GM18867 (cell line): Measurements from ENCODE around the gene OR12D2.
"Not testable (repeated sequence)": the region's sequence is repeated elsewhere in the genome, so short reads cannot be mapped to it uniquely, and the experiment has no call there.

Experiments used
- ATAC-seq: cut with Tn5 transposase; IDR thresholded peaks from one replicate; pipeline ENCODE4 v1.9.1; 2021; ENCODE audit warnings: mild to moderate bottlenecking, moderate library complexity; ENCODE audit not compliant: unreplicated experiment

OR12D2 gene, protein sequence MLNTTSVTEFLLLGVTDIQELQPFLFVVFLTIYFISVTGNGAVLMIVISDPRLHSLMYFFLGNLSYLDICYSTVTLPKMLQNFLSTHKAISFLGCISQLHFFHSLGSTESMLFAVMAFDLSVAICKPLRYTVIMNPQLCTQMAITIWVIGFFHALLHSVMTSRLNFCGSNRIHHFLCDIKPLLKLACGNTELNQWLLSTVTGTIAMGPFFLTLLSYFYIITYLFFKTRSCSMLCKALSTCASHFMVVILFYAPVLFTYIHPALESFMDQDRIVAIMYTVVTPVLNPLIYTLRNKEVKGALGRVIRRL

DNA sequence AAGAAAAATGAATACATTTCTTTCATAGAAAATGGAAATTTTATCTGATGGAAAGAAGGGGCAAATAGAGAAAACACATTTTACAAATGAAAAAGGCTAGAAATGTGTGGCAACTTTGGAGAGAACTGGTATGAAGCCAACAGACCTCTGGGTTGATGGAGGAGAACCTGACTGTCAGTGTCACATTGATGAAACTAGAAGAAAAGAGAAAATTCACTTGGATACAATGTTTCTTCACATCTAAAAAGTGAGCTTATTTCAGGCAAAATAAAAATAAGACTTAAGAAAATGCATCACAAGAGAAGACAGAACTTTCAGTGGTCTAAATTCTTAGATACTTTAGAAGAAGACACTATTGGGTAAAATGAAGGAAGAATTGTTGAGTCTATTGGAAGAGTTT, at the start of gene OR12D2:
Gene OR12D2 (plus strand): TSS at position 301 of the 400 bp plus-strand sequence. CDS start 1,069 bp downstream, outside the sequence.
- no peak for ATAC-seq

DNA sequence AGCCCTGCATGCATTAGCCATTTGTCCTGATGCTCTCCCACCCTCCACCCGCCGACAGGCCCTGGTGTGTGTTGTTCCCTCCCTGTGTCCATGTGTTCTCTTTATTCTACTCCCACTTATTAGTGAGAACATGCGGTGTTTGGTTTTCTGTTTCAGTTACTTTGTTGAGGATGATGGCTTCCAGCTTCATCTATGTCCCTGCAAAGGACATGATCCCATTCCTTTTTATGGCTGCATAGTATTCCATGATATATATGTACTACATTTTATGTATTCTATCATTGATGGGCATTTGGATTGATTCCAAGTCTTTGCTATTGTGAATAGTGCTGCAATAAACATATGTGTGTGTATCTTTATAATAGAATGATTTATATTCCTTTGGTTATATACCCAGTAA, 46.1 kb upstream of the OR12D2 start:
- not testable (repeated sequence) for ATAC-seq

GRCh38 chr6:29354980-29355379, 40.5 kb upstream of the OR12D2 start:
- ATAC-seq, result no peak

DNA sequence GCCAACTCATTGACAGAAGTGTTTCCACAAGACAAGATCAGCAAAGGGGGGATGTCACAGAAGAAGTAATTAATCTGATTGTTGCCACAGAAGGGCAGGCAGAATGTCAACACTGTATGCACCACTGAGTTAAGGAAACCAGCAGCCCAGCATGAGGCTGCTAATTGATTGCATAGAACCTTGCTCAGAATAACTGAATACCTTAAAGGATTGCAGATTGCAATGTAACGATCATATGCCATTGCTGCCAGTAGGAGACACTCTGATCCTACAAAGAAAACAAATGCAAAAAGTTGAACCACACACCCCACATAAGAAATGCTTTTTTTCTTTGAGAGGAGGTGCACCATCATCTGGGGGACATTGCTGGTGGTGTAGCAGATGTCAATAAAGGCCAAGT, 39.8 kb upstream of the OR12D2 start:
- ATAC-seq, result no peak

DNA sequence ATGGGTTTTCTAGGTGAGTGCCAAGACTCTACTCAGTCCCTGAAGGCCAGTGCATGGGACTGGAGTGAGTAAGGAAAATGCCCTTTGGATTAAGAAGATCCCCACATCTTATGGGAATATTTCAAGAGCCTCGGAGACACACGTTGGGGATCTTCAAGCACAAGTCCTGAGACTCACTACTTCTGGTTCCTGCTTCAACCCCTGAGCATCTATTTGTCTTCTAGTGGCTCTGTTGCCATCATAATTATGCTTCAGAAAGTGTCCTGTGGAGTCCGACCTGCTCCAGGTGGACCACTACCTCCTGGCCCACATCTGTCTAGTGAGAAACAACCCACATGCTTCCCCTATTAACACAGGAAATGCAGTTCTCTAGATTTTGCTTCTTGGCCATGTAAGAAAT, 26.7 kb upstream of the OR12D2 start, which contains the start of gene OR5V1:
Gene OR5V1 (minus strand): TSS at position 101 of the 400 bp plus-strand sequence. CDS start 12,670 bp downstream, outside the sequence.
- no peak for ATAC-seq

GRCh38 chr6:29375191-29375590, 20.2 kb upstream of the OR12D2 start, which contains the start of gene OR12D3:
Gene OR12D3, minus strand, starts transcription at chr6:29375291. Its CDS starts 4 bp downstream, at chr6:29375287.
- ATAC-seq, result no peak

GRCh38 chr6:29376003-29376402, 19.4 kb upstream of the OR12D2 start:
- no peak for ATAC-seq

DNA sequence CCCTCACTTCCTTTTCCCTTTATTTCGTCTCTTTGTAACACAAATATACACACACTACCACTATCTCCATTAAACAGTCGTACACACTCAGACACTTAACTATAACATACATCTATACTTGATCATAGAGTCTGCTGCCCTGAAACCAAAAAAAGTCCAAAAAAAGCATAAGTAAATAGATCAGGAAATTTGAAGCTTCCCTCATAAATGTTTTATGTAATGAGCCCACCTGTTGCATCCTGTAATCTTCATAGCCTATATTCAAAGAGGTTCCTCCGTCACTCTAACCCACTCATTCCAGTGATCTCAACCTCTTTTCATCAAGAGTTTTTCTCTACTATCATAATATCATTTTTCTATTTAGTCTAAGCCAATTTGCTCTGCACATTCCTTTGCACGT, 6.9 kb upstream of the OR12D2 start:
- no peak for ATAC-seq

DNA sequence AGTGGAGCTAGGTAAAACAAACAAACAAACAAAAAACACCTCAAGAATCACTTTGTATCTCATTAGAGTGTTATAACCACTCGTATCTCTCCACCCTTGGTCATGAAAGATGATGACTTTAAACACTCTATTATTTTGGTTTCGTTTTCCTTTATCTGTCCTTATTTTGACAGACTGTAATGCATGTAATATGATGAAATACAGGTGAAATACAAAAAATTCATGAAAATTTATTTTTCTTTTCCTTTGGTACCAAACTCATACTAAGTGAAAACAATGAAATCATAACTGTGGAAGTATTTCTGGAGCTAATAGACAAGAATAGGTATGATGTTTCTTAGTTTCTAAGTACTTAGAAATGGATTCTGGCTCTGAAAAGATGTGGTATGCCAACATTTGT, 4.1 kb downstream of the OR12D2 start:
- no peak for ATAC-seq

DNA sequence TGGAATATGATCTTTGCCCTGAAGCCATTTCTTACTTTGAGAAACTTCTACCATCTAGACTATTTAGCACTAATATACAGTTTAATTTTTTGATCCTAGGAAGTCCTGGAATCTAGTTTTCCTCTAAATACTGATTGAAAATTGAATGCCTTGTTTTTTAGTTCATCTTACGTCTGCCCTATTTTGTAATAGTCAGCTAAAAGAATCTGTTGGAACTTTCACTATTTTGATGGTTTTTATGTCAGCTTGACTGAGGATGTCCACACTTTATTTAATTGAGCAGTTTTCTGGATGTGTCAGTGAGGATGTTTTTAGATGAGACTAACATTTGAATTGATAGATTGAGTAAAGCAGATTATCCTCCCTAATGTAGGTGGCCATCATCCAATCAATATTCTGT, 8.4 kb downstream of the OR12D2 start:
- ATAC-seq, result no peak

DNA sequence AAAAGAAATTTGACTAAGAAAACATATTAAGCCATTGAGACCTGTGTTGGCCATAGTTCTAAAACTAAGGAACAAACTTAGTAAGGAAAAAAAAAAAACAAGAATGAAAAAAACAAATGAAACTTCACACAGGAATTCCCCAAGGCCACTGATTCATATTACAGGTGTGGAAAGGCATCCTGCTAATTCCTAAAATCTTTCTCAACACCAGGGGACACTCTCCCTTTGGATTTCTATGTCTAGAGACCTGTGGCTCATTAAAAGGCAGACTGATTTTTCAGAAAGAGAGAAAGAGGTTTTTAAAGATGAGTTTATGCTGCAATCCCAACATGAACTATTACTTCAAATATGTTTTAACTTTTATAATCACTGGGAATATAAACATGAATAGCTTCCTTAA, 19.2 kb downstream of the OR12D2 start, which contains the start of gene OR12D1:
Gene OR12D1 (plus strand): TSS at position 341 of the 400 bp plus-strand sequence.
- no peak for ATAC-seq

- no peak for ATAC-seq
These were observed 24.1 kb downstream of the OR12D2 start for GRCh38 chr6:29419516-29419915.

GRCh38 chr6:29424168-29424567, 28.7 kb downstream of the OR12D2 start:
- no peak for ATAC-seq

- ATAC-seq, result no peak
These were observed 29.1 kb downstream of the OR12D2 start for GRCh38 chr6:29424575-29424974.

- no peak for ATAC-seq
These were observed 29.6 kb downstream of the OR12D2 start for GRCh38 chr6:29425075-29425474.

DNA sequence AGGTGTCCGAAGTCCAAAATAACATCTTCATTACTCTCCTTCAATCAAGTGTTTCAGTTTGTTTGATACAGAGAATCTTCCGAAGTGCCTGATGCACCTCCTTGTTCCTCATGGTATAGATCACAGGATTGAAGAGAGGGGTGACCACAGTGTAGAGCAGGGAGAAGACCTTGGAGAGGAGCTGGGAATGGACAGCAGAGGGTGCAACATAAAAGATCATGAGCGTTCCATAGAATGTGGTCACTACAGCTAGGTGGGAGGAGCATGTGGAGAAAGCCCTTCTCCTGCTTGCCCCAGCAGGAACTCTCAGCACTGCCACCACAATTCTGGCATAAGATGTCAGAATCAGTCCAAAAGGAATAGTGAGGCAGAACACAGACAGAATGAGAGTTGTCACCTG, 31.2 kb downstream of the OR12D2 start:
- no peak for ATAC-seq

DNA sequence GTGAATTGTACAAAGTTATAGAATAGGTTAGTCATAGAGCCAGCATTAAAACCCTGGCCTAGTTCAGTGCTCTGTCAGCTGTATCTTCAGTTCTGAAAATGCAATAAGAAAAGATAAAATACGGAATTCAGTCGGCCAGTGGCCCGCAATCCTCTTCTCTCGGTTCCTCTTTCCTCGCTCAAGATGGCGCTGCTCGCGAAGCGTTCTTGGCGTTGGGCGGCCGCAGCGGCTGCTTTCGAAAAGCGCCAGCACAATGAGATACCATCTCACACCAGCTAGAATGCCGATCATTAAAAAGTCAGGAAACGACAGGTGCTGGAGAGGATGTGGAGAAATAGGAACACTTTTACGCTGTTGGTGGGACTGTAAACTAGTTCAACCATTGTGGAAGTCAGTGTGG, 41.3 kb downstream of the OR12D2 start:
- ATAC-seq, result not testable (repeated sequence)

DNA sequence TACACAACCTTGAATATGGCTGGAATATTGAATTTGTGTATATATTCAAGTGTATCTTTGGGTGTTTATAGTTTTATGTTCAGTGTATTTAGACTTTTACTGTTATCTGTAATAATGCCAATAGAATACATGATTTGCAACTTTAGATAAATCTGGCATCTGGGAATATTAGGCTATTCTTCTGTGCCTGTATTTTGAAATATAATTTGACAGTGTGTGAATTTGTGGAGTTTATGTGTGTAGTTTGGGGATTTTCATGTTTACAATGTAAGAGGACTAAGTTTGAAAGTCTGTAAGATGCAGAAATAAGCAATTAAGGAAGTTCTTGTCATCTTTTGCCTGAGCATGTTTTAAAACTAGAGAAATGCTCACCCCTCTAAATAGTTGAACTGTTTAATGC, 43.6 kb downstream of the OR12D2 start, which contains the start of gene OR10C1:
Gene OR10C1 (plus strand): TSS at position 301 of the 400 bp plus-strand sequence. CDS start 710 bp downstream, outside the sequence.
- ATAC-seq, result no peak

GRCh38 chr6:29442719-29443118, 47.3 kb downstream of the OR12D2 start:
- no peak for ATAC-seq

- ATAC-seq, result not testable (repeated sequence)
These were observed 48.6 kb downstream of the OR12D2 start for GRCh38 chr6:29444031-29444430.
